Hepatocyte (in vitro differentiated cells): ENCODE data around the gene ANK2. TPM values are rescaled to one million over a fixed set of nuclear protein-coding genes. Genes with fewer than 3 reads are reported as not detected.
"Not testable (repeated sequence)": the region's sequence is repeated elsewhere in the genome, so short reads cannot be mapped to it uniquely, and the experiment has no call there.

ENCODE experiments used
- DNase-seq: peaks from one replicate; pipeline ENCODE4 v3.0.0-alpha.2; 2016; ENCODE audit warnings: low spot score
- H2AFZ ChIP-seq: fragments of 200-600 bp; sonication (generic); 2 replicates; pipeline ENCODE4 v1.6.0; 2016; ENCODE audit warnings: antibody characterized with exemption, mild to moderate bottlenecking
- H3K27ac ChIP-seq: fragments of 200-600 bp; sonication (generic); 2 replicates; pipeline ENCODE4 v1.5.1; 2016; ENCODE audit warnings: mild to moderate bottlenecking
- H3K27me3 ChIP-seq: fragments of 200-600 bp; sonication (generic); 2 replicates; pipeline ENCODE4 v1.6.1; 2016
- H3K36me3 ChIP-seq: fragments of 200-600 bp; sonication (generic); replicated peaks from 2 replicates; pipeline ENCODE4 v1.5.1; 2016; ENCODE audit warnings: low read depth; ENCODE audit not compliant: insufficient read depth
- H3K4me1 ChIP-seq: fragments of 200-600 bp; sonication (generic); 2 replicates; pipeline ENCODE4 v1.5.1; 2016; ENCODE audit warnings: mild to moderate bottlenecking, moderate library complexity; ENCODE audit not compliant: insufficient read depth
- H3K4me2 ChIP-seq: fragments of 200-600 bp; sonication (generic); 2 replicates; pipeline ENCODE4 v1.6.0; 2016
- H3K4me3 ChIP-seq: fragments of 200-600 bp; sonication (generic); 2 replicates; pipeline ENCODE4 v1.5.1; 2016; ENCODE audit warnings: mild to moderate bottlenecking
- H3K79me2 ChIP-seq: fragments of 200-600 bp; sonication (generic); 2 replicates; pipeline ENCODE4 v1.6.0; 2017; ENCODE audit warnings: mild to moderate bottlenecking
- H3K9me2 ChIP-seq: fragments of 200-600 bp; sonication (generic); replicated peaks from 2 replicates; pipeline ENCODE4 v1.6.0; 2017; ENCODE audit warnings: mild to moderate bottlenecking; ENCODE audit not compliant: insufficient read depth
- H3K9me3 ChIP-seq: fragments of 200-600 bp; sonication (generic); 2 replicates; pipeline ENCODE4 v1.5.1; 2016; ENCODE audit warnings: low read depth, mild to moderate bottlenecking
- H4K20me1 ChIP-seq: fragments of 200-600 bp; sonication (generic); 2 replicates; pipeline ENCODE4 v1.6.0; 2016; ENCODE audit warnings: mild to moderate bottlenecking; ENCODE audit not compliant: insufficient read depth, poor library complexity, severe bottlenecking
- EZH2 ChIP-seq: fragments of 200-600 bp; sonication (generic); IDR thresholded peaks from 2 replicates; pipeline ENCODE4 v1.6.1; 2016; ENCODE audit warnings: antibody characterized with exemption, mild to moderate bottlenecking, borderline replicate concordance
- EZH2phosphoT487 ChIP-seq: fragments of 200-600 bp; sonication (generic); IDR thresholded peaks from one replicate; pipeline ENCODE4 v1.6.1; 2018; ENCODE audit warnings: antibody characterized with exemption, mild to moderate bottlenecking, low read depth, moderate library complexity; ENCODE audit not compliant: unreplicated experiment, severe bottlenecking
- WGBS: methylation state at CpG from one replicate; pipeline ENCODE4 v1.1.6; 2016; ENCODE audit warnings: low lambda C conversion rate; ENCODE audit errors: missing lambda C conversion rate; 5-methylcytosine and 5-hydroxymethylcytosine counted together
- polyA plus RNA-seq: library from polyadenylated mRNA; unstranded; fragments of >200 nt; fragmentation: Nextera tagmentation; extraction: Ambion mirVana; gene quantifications from 2 replicates; pipeline ENCODE4 v1.2.1, GENCODE V29; 2016
- total RNA-seq: library from RNA; depleted of rRNA; stranded (reverse); fragments of >200 nt; gene quantifications from 2 replicates; pipeline ENCODE4 v1.2.3, GENCODE V29; 2014
- TF ChIP-seq, protein P1 (sequence below): fragments of 200-600 bp; sonication (generic); IDR thresholded peaks from 2 replicates; pipeline ENCODE4 v1.5.1; 2016; ENCODE audit warnings: antibody characterized with exemption, mild to moderate bottlenecking; ENCODE audit not compliant: poor library complexity

The ANK2 gene
- total and polyA plus RNA-seq, 2 experiments from 2014 or later = 3.6 to 17.5 TPM

DNA sequence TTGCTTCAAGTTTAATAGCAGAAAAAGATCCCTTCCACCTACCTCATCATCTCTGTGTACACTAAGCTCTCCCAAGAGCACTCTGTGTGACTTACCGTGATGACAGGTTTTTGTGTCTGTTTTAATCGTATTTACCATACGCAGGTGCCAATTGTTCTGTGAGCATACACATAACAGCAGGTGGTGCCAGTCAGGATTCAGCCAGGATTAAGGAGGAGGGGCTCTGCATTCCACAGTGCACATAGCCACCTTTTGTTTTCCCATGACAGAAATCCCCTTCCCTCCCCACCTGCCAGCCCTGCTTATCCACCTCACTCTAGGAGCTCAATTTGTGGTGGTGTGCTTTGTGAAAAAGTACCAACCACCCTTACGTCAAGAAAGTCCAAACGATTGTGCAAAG, 14.8 kb downstream of the ANK2 start:
- Histone ChIP-seq H4K20me1 (no peaks in the 10 kb centered on the region), H3K9me3 (no peaks in the 10 kb centered on the region), H3K4me2 (no peak overlapping the region), H3K9me2 (no peaks in the 10 kb centered on the region), H2AFZ (no peak overlapping the region), H3K79me2 (no peaks in the 10 kb centered on the region), H3K36me3 (no peaks in the 10 kb centered on the region), H3K27ac (no peak overlapping the region), H3K4me1 (no peaks in the 10 kb centered on the region), H3K27me3 (no peaks in the 10 kb centered on the region), H3K4me3 (no peak overlapping the region)
- no peak for TF ChIP-seq EZH2phosphoT487
- no peak for TF ChIP-seq EZH2
- WGBS = 19% methylated on average over 5 of the region's 5 CpGs
- DNase-seq = no peak

DNA sequence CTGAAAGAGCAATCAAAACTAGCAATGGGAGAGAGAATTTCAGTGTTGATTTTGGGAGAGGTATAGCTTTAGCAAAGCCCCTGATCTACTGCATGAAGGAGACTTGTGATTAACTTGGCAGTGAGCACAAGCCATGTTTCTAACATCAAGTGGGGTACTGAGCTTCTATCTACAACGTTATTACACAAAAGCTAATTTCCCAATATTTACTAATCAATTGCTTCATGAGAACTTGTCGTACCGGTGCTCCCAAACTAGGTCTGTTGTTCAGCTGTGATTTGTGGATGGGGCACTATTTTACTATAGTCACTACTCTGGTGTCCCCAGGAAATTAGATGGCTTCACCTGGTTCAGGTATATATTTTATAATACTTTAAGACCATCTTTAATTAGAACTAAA, 16.2 kb downstream of the ANK2 start:
- DNase-seq = no peak
- no peaks in the 10 kb centered on the region for H3K9me3 ChIP-seq
- H3K27me3 ChIP-seq = no peaks in the 10 kb centered on the region
- H3K79me2 ChIP-seq = no peaks in the 10 kb centered on the region
- 65% methylated on average over 3 of the region's 3 CpGs for WGBS
- no peaks in the 10 kb centered on the region for H4K20me1 ChIP-seq
- H3K4me3 ChIP-seq = no peak overlapping the region
- no peaks in the 10 kb centered on the region for H3K36me3 ChIP-seq
- no peak for TF ChIP-seq EZH2
- no peaks in the 10 kb centered on the region for H3K4me1 ChIP-seq
- no peak overlapping the region for H3K27ac ChIP-seq
- no peak overlapping the region for H2AFZ ChIP-seq
- no peaks in the 10 kb centered on the region for H3K9me2 ChIP-seq
- no peak overlapping the region for H3K4me2 ChIP-seq

DNA sequence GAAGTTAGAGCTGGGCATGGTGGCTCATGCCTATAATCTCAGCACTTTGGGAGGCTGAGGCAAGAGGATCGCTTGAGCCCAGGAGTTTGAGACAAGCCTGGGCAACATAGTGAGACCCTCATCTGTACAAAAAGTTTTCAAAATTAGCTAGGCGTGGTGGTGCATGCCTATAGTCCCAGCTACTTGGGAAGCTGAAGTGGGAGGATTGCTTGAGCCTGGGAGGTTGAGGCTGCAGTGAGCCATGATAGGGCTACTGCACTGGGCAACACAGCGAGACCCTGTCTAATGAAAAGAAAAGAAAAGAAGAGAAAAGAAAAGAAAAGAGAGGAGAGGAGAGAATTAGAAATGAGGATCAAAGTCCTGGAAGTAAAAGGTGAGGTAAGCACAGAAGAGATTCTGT, 19.3 kb downstream of the ANK2 start:
- not testable (repeated sequence) for H4K20me1 ChIP-seq, H3K4me3 ChIP-seq, H3K27ac ChIP-seq, H3K4me1 ChIP-seq, H3K9me2 ChIP-seq, H3K79me2 ChIP-seq, H3K27me3 ChIP-seq, H3K36me3 ChIP-seq, DNase-seq, H3K9me3 ChIP-seq, H2AFZ ChIP-seq, H3K4me2 ChIP-seq
- WGBS = 99% methylated on average over 3 of the region's 3 CpGs

DNA sequence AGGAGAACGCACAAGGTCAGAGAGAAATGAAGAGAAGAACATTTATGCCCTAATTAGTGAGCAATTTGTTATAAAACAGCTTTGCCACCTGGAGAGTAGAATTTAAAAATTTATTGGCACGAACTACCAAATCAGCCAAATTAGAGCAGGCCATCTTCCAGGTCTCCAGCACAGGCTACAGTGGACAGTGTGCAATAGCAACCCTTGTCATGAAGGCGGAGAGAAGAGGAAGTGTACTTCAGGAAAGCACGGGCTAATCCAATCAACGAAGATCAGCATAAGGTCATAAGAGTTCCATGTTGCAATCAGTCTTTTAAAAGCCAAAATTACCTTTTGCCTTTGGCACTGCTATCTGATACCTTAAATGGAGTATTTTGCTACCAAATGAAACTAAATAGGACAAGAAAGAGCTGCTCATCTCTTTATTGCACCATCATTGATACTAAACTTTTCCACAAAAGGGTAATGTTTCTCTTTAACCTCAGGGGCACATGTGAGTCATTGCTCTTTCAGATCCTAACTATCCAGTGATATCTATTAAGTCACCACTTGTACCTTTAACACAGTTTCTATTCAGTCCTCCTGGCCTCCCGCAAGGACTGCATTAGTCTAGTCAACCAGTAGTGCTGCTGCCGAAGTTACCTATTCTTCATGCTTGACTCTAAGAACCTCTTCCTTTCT, 19.9 kb downstream of the ANK2 start:
- Histone ChIP-seq H3K27ac (no peak overlapping the region), H3K79me2 (no peaks in the 10 kb centered on the region), H3K4me1 (no peaks in the 10 kb centered on the region), H2AFZ (no peak overlapping the region), H3K9me2 (no peaks in the 10 kb centered on the region), H3K27me3 (no peaks in the 10 kb centered on the region), H3K36me3 (no peaks in the 10 kb centered on the region), H3K4me3 (no peak overlapping the region), H4K20me1 (no peaks in the 10 kb centered on the region), H3K4me2 (no peak overlapping the region), H3K9me3 (no peaks in the 10 kb centered on the region)
- no peak for DNase-seq
- no peak for TF ChIP-seq EZH2
- no peak for TF ChIP-seq EZH2phosphoT487
- TF ChIP-seq, protein P1, sequence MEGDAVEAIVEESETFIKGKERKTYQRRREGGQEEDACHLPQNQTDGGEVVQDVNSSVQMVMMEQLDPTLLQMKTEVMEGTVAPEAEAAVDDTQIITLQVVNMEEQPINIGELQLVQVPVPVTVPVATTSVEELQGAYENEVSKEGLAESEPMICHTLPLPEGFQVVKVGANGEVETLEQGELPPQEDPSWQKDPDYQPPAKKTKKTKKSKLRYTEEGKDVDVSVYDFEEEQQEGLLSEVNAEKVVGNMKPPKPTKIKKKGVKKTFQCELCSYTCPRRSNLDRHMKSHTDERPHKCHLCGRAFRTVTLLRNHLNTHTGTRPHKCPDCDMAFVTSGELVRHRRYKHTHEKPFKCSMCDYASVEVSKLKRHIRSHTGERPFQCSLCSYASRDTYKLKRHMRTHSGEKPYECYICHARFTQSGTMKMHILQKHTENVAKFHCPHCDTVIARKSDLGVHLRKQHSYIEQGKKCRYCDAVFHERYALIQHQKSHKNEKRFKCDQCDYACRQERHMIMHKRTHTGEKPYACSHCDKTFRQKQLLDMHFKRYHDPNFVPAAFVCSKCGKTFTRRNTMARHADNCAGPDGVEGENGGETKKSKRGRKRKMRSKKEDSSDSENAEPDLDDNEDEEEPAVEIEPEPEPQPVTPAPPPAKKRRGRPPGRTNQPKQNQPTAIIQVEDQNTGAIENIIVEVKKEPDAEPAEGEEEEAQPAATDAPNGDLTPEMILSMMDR = no peak
- whole genome bisulfite sequencing = 82% methylated on average over 7 of the region's 7 CpGs

DNA sequence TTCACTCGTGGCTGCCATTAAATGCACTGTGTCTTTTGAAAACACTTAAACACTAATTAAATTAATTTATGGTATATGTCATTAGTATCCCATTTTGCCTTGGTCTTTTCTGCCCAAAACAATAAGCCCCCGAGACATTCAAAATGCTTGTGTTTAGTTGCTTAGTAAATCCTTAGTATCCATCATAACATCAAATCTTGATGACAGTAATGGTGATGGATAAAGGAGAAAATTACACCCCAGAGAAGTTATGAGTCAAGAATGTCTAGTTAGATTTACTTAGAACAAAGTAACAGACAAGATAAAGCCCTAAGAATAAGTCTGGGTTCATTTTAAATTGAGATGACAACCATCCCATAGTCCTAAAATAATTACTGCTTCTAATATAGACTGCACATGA, 21.3 kb downstream of the ANK2 start:
- Histone ChIP-seq H3K4me2 (no peak overlapping the region), H3K36me3 (no peaks in the 10 kb centered on the region), H2AFZ (no peak overlapping the region), H3K27ac (no peak overlapping the region), H3K4me3 (no peak overlapping the region), H3K9me2 (no peaks in the 10 kb centered on the region), H4K20me1 (no peaks in the 10 kb centered on the region), H3K79me2 (no peaks in the 10 kb centered on the region), H3K9me3 (no peaks in the 10 kb centered on the region), H3K27me3 (no peaks in the 10 kb centered on the region), H3K4me1 (no peaks in the 10 kb centered on the region)
- DNase-seq = no peak
- TF ChIP-seq, protein P1 = no peak
- TF ChIP-seq EZH2phosphoT487 (no peak), EZH2 (no peak)
- WGBS = 95% methylated on average over 2 of the region's 2 CpGs
